GM19351 (cell line): ENCODE measurements around the gene PPM1E.

Source experiments
- ATAC-seq: cut with Tn5 transposase; IDR thresholded peaks from one replicate; pipeline ENCODE4 v1.9.1; 2021; ENCODE audit warnings: mild to moderate bottlenecking, moderate library complexity; ENCODE audit not compliant: unreplicated experiment

PPM1E gene

DNA sequence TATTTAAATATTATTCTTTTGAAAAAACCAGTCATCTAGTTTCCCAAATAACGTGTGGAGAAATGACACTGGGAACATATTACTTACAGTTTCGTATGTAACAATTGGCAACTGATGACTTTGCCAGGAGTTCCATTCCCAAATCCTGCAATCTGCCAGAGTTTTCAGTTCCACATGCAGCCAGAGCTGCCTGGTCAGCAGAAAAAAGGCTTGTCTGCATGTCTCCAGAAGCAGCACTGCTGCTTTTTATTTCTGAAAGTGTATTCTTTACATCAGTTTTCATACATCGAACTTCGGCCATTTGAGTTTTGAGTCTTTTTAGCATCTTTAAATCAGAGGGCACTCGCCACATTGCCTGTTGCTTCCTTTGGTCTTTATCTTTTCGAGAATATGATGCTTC is 272.7 kb downstream of the PPM1E start:
- no peak for ATAC-seq

DNA sequence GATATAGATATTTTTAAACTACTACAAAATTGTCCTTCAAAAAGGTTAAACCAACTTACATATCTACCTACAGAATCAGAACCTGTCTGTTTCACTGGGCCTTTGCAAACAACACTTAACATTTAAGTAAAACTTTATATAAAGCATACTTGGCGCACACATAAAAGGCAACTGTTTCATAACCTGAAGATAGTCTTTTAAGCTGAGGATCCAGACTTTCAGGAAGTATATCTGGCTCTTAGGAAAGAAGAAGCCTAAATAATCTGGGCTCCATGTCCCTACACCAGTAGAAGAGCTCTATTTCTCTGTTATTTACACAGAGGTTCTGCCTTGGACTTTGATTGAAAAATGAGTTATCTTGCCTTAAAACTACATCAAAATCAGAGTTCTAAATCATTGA is 275.2 kb downstream of the PPM1E start:
- no peak for ATAC-seq
